Esophagus (tissue), 2 donors: ENCODE measurements around the gene LETMD1. TPM values are rescaled to one million over a fixed set of nuclear protein-coding genes. Genes with fewer than 3 reads are reported as not detected.
A peak's percentile ranks its signal among the peaks of the same experiment; 100 is the strongest.

Source experiments
- H3K27ac ChIP-seq, 2 donors: one replicate each; pipeline ENCODE4 v1.5.1; 2013; ENCODE audit warnings: low read depth in 2 of 2, mild to moderate bottlenecking in 2 of 2, inconsistent platforms in 1 of 2, low read length in 1 of 2, moderate library complexity in 1 of 2
- H3K27me3 ChIP-seq, 2 donors: one replicate each; pipeline ENCODE4 v1.6.1; 2013; ENCODE audit warnings: low read length in 2 of 2, control low read depth in 1 of 2, mild to moderate bottlenecking in 1 of 2; ENCODE audit not compliant: insufficient read depth in 2 of 2, control insufficient read depth in 1 of 2
- H3K36me3 ChIP-seq, 2 donors: one replicate each; pipeline ENCODE4 v1.6.1; 2013; ENCODE audit warnings: low read length in 1 of 2; ENCODE audit not compliant: control insufficient read depth in 2 of 2, insufficient read depth in 2 of 2
- H3K4me1 ChIP-seq, 2 donors: one replicate each; pipeline ENCODE4 v1.6.1; 2013; ENCODE audit warnings: low read length in 1 of 2; ENCODE audit not compliant: control insufficient read depth in 2 of 2, insufficient read depth in 2 of 2
- H3K4me3 ChIP-seq, 2 donors: one replicate each; pipeline ENCODE4 v1.5.1; 2013; ENCODE audit warnings: low read length in 2 of 2, mild to moderate bottlenecking in 2 of 2, low read depth in 1 of 2, moderate library complexity in 1 of 2
- H3K9me3 ChIP-seq, 2 donors: one replicate each; pipeline ENCODE4 v1.6.1; 2013; ENCODE audit warnings: mild to moderate bottlenecking in 2 of 2, low read depth in 1 of 2, low read length in 1 of 2, moderate library complexity in 1 of 2; ENCODE audit not compliant: control insufficient read depth in 2 of 2, insufficient read depth in 1 of 2
- WGBS, 2 donors: extraction: QIAGEN DNeasy Blood & Tissue Kit; methylation state at CpG; one replicate each; pipeline ENCODE4 v1.1.7; 2013; 5-methylcytosine and 5-hydroxymethylcytosine counted together
- polyA plus RNA-seq, 2 donors: library from polyadenylated mRNA; stranded (reverse); fragments of 200-250 nt; gene quantifications; one replicate each; pipeline ENCODE4 v1.2.3, GENCODE V29; 2013
- donor health status: healthy with polysubstance abuse.
- donor health status: Bipolar disorder and iron deficiency.

Gene LETMD1
- polyA plus RNA-seq, 2 donors: 30.9 to 36.8 TPM

DNA sequence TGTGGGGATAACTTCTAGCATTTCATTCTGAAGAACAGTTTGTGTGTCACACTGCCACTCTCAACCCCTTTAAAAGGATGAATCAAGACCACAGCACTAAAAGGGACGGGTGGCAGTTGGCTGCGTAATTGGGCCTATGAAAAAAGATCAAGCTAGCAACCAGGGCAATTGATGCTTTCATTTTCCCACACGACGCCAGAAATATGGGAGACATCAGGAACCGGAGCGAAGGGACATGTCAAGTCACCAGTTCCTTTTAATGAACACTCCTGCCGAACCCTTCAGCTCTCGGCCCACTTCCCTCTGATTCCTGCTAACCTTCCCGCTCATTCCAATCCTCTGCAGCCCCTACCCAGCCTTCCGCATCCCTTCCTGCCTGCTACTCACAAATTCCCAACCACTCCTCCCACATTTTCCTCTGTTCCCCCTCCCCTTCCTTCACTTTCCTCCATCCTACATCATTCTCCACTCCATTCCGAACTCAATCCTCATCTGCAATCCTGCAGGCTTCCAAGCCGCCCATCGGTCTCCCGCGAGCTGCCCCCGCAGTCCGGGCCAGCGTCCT lies 34.5 kb downstream of the LETMD1 start:
- Histone ChIP-seq H3K9me3 (no peaks in the 10 kb centered on the region), H3K4me1 (no peaks in the 10 kb centered on the region), H3K27me3 (no peaks in the 10 kb centered on the region), H3K36me3 (no peaks in the 10 kb centered on the region), H3K27ac (peak overlapping the region; percentile 88 to 95), H3K4me3 (peak overlapping the region; percentile 92 to 96)
- WGBS, 2 donors: 1 to 3% methylated on average over 18 of the region's 18 CpGs

GRCh38 chr12:51083126-51083833 lies 35.2 kb downstream of the LETMD1 start, which contains the start of gene CSRNP2:
Gene CSRNP2 (minus strand): TSS chr12:51083596. CDS start chr12:51076561, 7,035 bp downstream.
- H3K9me3 ChIP-seq: no peaks in the 10 kb centered on the region
- no peaks in the 10 kb centered on the region for H3K27me3 ChIP-seq
- H3K4me1 ChIP-seq: no peaks in the 10 kb centered on the region
- peak within 1 kb of the TSS; percentile 92 to 96 for H3K4me3 ChIP-seq
- 0 to 1% methylated on average over 56 to 74 of the region's 74 CpGs for WGBS, 2 donors
- H3K27ac ChIP-seq: peak within 1 kb of the TSS; percentile 88 to 95
- H3K36me3 ChIP-seq: no peaks in the 10 kb centered on the region

GRCh38 chr12:51085757-51086156 lies 37.6 kb downstream of the LETMD1 start:
- H3K27me3 ChIP-seq: no peaks in the 10 kb centered on the region
- no peaks in the 10 kb centered on the region for H3K4me1 ChIP-seq
- 60 to 65% methylated on average over 3 of the region's 3 CpGs for WGBS, 2 donors
- H3K36me3 ChIP-seq: no peaks in the 10 kb centered on the region
- H3K4me3 ChIP-seq: no peak overlapping the region
- H3K9me3 ChIP-seq: no peaks in the 10 kb centered on the region
- no peak overlapping the region for H3K27ac ChIP-seq

DNA sequence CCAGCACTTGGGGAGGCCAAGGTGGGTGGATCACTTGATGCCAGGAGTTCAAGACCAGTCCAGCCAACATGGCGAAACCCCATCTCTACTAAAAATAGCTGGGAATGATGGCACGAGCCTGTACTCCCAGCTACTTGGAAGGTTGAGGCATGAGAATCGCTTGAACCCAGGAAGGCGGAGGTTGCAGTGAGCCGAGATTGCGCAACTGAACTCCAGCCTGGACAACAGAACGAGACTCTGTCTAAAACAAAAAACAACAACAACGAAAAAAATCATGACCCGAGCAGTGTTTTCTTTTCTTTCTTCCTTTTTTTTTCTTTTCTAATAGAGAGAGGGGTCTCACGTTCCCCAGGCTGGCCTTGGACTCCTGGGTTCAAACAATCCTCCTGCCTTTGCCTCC lies 38.8 kb downstream of the LETMD1 start:
- no peak overlapping the region for H3K27ac ChIP-seq
- H3K4me3 ChIP-seq: no peak overlapping the region
- H3K4me1 ChIP-seq: no peaks in the 10 kb centered on the region
- no peaks in the 10 kb centered on the region for H3K27me3 ChIP-seq
- H3K36me3 ChIP-seq: no peaks in the 10 kb centered on the region
- 93% methylated on average over 10 of the region's 10 CpGs for WGBS, 2 donors
- H3K9me3 ChIP-seq: no peaks in the 10 kb centered on the region

GRCh38 chr12:51087818-51088217 lies 39.7 kb downstream of the LETMD1 start:
- H3K27ac ChIP-seq: no peak overlapping the region
- no peaks in the 10 kb centered on the region for H3K9me3 ChIP-seq
- 81 to 84% methylated on average over 3 of the region's 3 CpGs for WGBS, 2 donors
- H3K4me3 ChIP-seq: no peak overlapping the region
- no peaks in the 10 kb centered on the region for H3K36me3 ChIP-seq
- H3K4me1 ChIP-seq: no peaks in the 10 kb centered on the region
- no peaks in the 10 kb centered on the region for H3K27me3 ChIP-seq

DNA sequence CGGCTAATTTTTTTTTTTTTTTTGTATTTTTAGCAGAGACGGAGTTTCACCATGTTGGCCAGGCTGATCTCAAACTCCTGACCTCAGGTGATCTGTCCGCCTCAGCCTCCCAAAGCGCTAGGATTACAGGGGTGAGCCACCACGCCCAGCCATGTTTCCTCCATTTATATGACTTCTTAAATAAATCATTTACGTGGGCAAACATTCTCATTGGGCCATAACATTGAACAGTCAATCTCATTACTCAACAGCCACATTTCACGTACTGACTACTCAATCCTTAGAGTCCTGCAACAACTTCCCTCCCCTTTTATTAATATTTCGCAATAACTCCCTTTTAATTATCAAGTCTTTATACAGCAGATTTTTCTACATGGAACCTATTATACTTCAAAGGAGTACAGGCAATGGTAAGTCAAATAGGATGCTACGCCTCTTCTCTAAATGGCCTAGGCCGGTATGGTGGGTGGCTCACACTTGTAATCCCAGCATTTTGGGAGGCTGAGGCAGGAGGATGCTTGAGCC lies 42.6 kb downstream of the LETMD1 start:
- Histone ChIP-seq H3K36me3 (peaks cover 0 to 6% of the 10 kb centered on the region in 2 donors), H3K9me3 (no peaks in the 10 kb centered on the region), H3K27ac (no peak overlapping the region), H3K27me3 (no peaks in the 10 kb centered on the region), H3K4me3 (no peak overlapping the region), H3K4me1 (no peaks in the 10 kb centered on the region)
- WGBS, 2 donors: 88 to 95% methylated on average over 10 of the region's 10 CpGs

GRCh38 chr12:51098611-51099010 lies 50.5 kb downstream of the LETMD1 start:
- 98 to 100% methylated on average over 1 of the region's 1 CpG for WGBS, 2 donors
- no peak overlapping the region for H3K4me3 ChIP-seq
- peaks cover 2 to 13% of the 10 kb centered on the region in 2 donors for H3K36me3 ChIP-seq
- H3K27ac ChIP-seq: no peak overlapping the region
- no peaks in the 10 kb centered on the region for H3K27me3 ChIP-seq
- H3K9me3 ChIP-seq: no peaks in the 10 kb centered on the region
- no peaks in the 10 kb centered on the region for H3K4me1 ChIP-seq

GRCh38 chr12:51103977-51104376 lies 55.9 kb downstream of the LETMD1 start:
- no peak overlapping the region for H3K4me3 ChIP-seq
- H3K4me1 ChIP-seq: no peaks in the 10 kb centered on the region
- no peak overlapping the region for H3K27ac ChIP-seq
- H3K27me3 ChIP-seq: no peaks in the 10 kb centered on the region
- H3K36me3 ChIP-seq: peaks cover 0 to 7% of the 10 kb centered on the region in 2 donors
- no peaks in the 10 kb centered on the region for H3K9me3 ChIP-seq

DNA sequence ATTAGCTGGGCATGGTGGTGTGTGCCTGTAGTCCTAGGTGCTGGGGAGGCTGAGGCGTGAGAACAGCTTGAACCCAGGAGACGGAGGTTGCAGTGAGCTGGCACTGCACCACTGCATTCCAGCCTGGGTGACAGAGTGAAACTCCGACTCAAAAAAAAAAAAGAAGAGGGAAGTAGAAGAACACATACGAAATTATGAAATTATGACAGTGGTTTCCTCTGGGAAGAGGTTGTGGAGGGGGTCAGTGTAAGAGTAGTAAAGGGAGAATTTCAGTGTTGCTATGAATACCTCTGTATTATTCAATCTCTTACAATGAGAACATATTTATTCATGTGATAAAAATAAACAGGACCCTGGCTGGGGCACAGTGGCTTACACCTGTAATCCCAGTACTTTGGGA lies 60.0 kb downstream of the LETMD1 start:
- WGBS, 2 donors: 84 to 90% methylated on average over 4 of the region's 4 CpGs
- Histone ChIP-seq H3K4me3 (no peak overlapping the region), H3K4me1 (no peaks in the 10 kb centered on the region), H3K9me3 (no peaks in the 10 kb centered on the region), H3K27ac (no peak overlapping the region), H3K36me3 (peaks cover 0 to 3% of the 10 kb centered on the region in 2 donors), H3K27me3 (no peaks in the 10 kb centered on the region)
